Myocyte (in vitro differentiated cells): ENCODE results near the gene ASB15. TPM values are rescaled to one million over a fixed set of nuclear protein-coding genes. Genes with fewer than 3 reads are reported as not detected.

Source experiments
- DNase-seq: peaks from one replicate; pipeline ENCODE4 v3.0.0-alpha.2; 2012; ENCODE audit warnings: low read depth
- total RNA-seq: library from RNA; depleted of rRNA; stranded (reverse); fragments of >200 nt; gene quantifications from 2 replicates; pipeline ENCODE4 v1.2.3, GENCODE V29; 2014

ASB15 gene
- total RNA-seq, 1 donor from 2014 or later: 0.37 TPM

DNA sequence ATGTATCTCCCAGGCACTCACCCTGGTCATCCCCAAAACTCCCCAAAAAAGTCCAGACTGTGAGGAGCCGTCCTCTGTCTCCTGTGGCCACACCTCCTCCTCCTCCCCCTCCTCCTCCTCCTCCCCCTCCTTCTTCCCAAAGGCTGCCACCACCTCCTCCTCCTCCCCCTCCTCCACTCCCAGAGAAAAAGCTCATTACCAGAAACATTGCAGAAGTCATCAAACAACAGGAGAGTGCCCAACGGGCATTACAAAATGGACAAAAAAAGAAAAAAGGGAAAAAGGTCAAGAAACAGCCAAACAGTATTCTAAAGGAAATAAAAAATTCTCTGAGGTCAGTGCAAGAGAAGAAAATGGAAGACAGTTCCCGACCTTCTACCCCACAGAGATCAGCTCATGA is 61.1 kb downstream of the ASB15 start:
- DNase-seq: no peak

DNA sequence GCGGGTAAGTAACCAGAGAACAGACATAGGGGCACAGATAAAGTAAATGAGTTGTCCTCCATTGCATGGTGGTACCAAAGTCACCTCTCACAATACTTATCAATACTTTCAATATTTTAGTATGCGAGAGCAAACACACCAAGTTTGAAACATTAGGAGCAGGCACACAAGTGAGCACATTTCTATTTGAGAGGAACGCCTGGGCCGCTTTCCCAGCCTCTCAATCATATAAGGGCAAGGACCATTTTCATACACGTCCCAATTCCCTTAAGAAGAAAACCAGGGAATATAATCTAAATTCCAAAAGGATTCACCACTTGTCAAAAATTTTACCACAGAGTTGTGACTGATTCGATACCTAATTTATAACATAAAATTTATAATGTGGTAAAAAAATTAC is 61.6 kb downstream of the ASB15 start:
- DNase-seq: no peak

DNA sequence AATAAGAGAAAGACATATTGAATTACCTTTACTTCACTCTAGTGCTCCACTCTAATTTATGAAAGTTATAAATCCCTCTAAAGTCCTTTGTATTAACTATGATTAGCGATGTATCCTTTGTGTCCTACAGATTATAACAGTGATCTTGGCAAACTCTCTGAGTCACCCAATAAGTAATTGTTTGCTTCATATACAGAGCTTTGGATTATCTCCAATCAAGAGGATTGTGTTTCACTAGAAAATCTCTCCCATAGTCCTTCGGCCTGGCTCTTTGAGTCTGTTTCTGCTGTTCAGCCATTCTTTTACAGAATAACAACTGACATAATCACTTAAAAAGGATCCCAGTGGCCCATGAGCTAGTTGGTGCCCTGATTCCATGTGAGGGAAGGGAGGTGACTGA is 63.5 kb downstream of the ASB15 start:
- no peak for DNase-seq

- DNase-seq: no peak
These were observed 64.3 kb downstream of the ASB15 start for GRCh38 chr7:123665896-123666295.

- no peak for DNase-seq
These were observed 64.9 kb downstream of the ASB15 start for GRCh38 chr7:123666492-123666891.

- DNase-seq: no peak
These were observed 67.9 kb downstream of the ASB15 start for GRCh38 chr7:123669485-123669884.

- DNase-seq: no peak
These were observed 71.6 kb downstream of the ASB15 start for GRCh38 chr7:123673137-123673732.

- peak; percentile 46 for DNase-seq
These were observed 72.3 kb downstream of the ASB15 start for GRCh38 chr7:123673752-123674398.

DNA sequence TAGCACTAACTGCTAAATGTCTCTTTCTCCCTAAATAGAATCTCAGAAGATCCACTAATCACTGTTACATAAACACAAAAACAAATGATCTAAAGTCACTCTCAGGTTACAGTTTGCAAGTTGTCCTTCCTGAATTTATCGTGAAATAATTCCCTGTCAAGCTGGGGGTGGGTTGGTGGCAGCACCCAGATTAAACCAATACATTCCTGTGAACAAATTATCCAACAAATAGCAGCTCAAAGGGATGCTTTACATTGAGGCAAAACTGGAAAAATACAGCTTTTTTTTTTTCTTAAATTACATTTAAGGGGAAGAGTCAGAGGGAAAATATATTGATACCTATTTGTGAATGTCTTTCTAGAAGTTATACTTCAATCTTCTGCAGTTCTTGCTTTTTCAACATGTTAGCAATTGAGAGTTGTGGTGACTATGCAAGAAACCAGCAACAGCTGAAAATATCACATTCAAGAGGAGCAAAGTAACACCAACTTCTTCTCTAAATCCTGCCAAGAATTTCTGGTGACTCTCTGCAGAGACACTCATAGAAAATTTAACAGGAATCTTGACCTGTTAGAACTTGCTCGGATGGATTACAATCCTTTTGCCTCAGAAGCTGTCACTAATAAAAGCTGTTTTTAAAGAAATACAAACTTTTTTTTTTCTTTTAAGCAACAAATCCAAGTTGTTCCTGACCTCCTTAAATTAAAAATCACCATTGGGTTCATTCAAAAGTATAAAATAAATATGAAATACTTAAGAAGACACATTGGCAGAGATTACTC is 73.0 kb downstream of the ASB15 start:
- peak; percentile 87 for DNase-seq

DNA sequence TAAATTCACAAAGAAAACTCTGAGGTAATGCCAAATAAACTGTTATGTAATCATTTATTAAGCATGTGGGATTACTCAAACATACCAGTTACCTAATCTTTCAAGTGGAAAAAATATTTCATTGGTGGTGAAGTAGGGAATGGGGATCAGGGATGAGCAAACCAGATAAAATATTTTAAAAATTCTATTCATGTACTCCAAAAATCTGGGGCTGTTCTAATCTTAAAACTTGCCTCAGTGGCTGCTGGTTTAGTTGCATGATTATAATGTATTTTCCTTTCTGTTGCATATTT is 73.5 kb downstream of the ASB15 start:
- peak; percentile 61 for DNase-seq

- peak; percentile 50 for DNase-seq
These were observed 75.6 kb downstream of the ASB15 start for GRCh38 chr7:123677061-123677715.

GRCh38 chr7:123679614-123680013 is 78.0 kb downstream of the ASB15 start:
- DNase-seq: no peak

GRCh38 chr7:123680580-123680979 is 79.0 kb downstream of the ASB15 start:
- DNase-seq: no peak

- peak; percentile 89 for DNase-seq
These were observed 79.9 kb downstream of the ASB15 start for GRCh38 chr7:123681561-123681960.

GRCh38 chr7:123682690-123683089 is 81.1 kb downstream of the ASB15 start:
- peak; percentile 84 for DNase-seq

DNA sequence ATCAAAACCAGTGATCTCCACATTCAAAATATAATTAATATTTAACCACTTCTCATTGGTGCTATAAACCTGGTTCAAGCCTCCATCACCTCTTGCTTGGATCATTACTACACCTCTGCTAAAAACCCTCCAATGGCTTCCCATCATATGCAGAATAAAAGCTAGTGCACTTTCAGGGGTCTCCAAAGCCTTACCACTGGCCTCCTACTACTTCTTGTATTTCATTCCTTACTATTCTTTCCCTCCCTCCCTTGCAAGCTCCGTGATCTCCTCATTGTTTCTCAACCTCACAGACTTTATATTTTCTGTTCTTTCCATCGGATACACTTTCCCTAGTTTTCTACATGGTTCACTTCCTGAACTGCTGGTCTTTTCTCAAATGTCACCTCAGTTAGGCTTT is 85.5 kb downstream of the ASB15 start:
- no peak for DNase-seq

DNA sequence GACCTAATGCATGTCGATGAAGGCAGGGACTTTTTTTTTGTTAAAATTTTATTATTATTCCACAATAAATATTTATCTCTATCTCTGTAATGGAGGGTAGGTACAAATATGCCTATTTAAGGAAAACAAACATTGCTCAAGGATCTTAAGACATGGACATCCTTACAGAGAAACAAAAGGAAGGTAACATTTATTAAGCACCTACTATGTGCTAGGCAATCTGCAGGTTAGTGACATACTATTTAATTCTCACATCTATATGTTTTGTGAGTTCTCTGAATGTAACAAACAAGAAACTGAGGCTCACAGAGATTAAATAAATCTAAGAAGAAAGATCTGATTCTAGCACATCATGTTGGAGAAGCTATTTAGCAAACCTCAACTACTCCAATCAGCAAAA is 86.1 kb downstream of the ASB15 start:
- no peak for DNase-seq

Other genes with a start within 250 kb of the ASB15 start
- 0.99 and 1.1 TPM in 2 replicates for gene IQUB, start 67.2 kb upstream of the ASB15 start, total RNA-seq
- 104 and 105 TPM in 2 replicates for gene NDUFA5, start 44.0 kb upstream of the ASB15 start, total RNA-seq
- gene LMOD2, start 54.0 kb downstream of the ASB15 start, total RNA-seq: 125 and 182 TPM in 2 replicates
- 24.4 and 32.2 TPM in 2 replicates for gene WASL, start 147.2 kb downstream of the ASB15 start, total RNA-seq
- 0.21 and 0.43 TPM in 2 replicates for gene HYAL4, start 243.3 kb downstream of the ASB15 start, total RNA-seq